NCI-H2227 treated with DMSO at 0.1 percent for 48 hours (cell line): Measurements from ENCODE around the gene EML5.
"Not testable (repeated sequence)": the region's sequence is repeated elsewhere in the genome, so short reads cannot be mapped to it uniquely, and the experiment has no call there.

Experiments used
- DNase-seq: peaks from one replicate; lab custom pipeline; 2025; lab: John Stamatoyannopoulos, UW

EML5 gene

GRCh38 chr14:88802596-88802995 is 9.8 kb upstream of the EML5 start:
- DNase-seq: no peak

DNA sequence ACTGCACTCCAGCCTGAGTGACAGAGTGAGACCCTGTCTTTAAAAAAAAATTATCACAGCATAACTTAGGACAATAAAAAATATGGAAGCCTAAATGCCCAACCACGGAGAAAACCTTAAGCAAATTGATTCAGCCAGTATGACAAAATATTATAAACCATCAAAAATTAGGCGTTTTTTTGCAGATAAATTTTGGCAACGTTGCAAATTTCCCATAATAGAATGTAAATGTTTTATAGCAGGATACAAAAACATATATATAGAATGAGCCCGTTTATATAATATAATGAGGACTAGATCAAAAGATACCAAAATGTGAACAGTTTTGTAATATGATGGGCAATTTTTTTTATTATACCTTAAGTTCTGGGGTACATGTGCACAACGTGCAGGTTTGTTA is 6.8 kb upstream of the EML5 start:
- no peak for DNase-seq

- DNase-seq: no peak
Measured at GRCh38 chr14:88798156-88798555, 5.4 kb upstream of the EML5 start.

GRCh38 chr14:88793259-88793625 is 489 bp upstream of the EML5 start:
- DNase-seq: no peak

DNA sequence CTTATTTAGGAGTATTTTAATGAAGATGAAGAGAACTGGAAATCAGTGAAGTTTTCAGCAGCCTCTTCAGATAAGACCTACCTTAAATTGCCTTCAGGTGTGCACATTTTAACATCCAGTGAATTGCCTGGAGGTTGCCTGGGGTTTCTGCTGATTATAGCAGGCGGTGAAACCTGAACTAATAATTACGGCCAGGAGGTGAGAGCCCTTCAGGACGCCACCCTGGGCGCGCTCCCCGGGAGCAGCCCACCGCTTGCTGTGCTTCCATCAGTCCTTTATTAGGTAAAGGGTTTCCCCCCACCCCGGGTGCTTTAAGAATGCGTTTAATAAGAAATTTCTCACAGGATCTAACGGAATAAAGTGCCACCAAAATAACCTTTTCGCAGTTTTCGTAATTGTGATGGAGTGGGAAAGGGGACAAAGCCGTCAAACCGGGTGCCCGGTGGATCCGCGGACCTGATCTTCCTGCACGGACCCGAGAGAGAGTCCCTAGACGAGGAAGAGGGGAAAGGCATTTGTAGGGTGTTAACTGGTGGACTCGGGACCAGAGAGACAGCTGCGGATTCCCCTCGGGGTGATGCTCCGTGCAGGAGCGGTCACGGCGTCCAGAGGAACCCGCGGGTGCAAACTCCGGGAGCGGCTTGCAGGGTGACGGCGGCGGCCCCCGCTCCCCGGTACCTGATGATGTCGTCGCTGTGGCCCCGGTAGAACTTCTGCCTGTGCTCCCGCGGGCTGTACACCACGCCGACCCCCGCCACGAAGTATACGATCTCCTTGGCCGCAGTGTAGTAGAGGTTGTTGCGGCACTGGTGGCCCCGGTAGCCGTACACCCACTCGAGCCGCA is 902 bp downstream of the EML5 start:
- DNase-seq: no peak

- DNase-seq: no peak
Measured at GRCh38 chr14:88791252-88791621, 1.5 kb downstream of the EML5 start.

GRCh38 chr14:88790501-88791251 is 2.1 kb downstream of the EML5 start:
- no peak for DNase-seq

DNA sequence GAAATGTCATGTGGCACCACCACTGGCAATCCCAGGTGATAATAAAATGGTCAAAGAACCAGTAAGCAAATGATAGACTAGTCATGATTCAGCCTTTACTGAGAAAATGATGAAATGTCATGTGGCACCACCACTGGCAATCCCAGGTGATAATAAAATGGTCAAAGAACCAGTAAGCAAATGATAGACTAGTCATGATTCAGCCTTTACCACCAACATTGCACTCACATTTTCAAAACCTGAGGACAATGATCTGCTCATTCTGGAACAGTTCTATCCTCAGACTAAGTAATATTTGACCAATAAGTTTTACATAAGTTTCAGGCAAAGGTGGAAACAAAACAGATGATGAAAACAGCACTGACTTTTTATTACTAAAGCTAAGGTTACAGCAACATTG is 3.2 kb downstream of the EML5 start:
- not testable (repeated sequence) for DNase-seq

GRCh38 chr14:88786715-88787114 is 6.0 kb downstream of the EML5 start:
- DNase-seq: no peak

DNA sequence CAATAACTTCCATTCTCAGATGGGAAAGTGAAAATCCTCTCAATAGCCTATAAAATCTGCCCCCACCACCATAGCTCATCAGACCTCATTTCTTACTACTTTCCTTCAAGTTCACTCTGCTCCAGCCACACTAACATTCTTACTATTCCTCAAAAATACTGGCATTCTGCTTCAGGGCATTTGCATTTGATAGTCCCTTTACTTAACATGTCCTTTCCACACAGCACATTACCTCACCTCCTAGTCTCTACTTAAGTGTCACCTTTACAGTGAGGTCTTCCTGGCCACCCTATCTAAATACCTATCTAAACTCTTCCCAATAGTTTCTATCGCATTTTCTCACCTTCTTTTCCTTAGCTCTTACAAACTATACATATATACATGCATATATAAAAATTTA is 6.8 kb downstream of the EML5 start:
- DNase-seq: no peak

GRCh38 chr14:88775532-88775931 is 17.2 kb downstream of the EML5 start:
- no peak for DNase-seq

DNA sequence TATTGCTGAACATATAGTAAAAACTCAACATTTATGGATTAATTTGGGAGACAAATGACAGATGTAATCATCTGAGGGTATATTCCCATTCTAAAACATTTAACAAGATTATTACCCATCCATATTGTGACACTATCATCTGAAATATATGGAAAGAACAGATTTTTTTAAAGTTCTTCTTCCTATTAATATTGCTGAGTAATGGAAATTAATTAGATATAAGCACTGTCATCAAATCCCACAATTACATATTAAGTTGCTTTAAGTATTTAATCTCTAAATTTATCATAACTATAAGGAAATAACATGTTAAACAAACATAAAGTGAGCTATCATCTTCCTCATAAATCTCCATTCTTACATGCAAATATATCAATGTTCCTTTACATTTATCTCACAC is 22.0 kb downstream of the EML5 start:
- no peak for DNase-seq

- DNase-seq: no peak
Measured at GRCh38 chr14:88765130-88765529, 27.6 kb downstream of the EML5 start.

DNA sequence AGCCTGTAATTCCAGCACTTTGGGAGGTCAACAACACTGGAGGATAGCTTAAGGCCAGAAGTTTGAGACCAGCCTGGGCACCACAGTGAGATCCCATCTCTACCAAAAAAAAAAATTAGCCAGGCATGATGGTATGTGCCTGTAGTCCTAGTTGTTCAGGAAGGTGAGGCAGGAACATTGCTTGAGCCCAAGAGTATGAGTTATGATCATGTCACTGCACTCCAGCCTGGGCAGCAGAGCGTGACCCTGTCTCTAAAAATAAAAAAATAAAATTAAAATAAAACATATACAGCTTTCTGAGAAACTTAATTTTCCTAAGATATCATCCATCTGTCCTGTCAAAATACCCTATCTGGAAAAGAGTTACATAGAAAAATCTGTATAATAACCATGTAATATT is 38.9 kb downstream of the EML5 start:
- DNase-seq: no peak

GRCh38 chr14:88750945-88751344 is 41.8 kb downstream of the EML5 start:
- no peak for DNase-seq

DNA sequence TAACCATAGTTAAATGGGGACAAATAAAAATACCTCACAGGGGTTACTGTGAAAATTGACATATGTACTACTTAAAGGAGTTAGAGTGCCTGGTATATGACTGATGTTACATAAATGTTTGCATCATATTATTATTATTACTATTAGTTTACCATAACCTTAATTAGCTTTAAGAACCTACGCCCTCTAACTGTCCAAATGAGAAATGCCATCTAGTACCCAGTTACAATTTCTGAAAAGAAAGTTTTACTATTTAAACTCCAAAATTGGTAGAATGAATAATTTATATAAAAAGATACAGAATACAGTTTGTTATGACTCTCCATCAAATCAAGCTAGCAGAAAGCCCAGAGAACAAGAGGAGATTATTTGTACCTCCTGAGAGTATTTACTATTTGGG is 42.3 kb downstream of the EML5 start:
- no peak for DNase-seq

DNA sequence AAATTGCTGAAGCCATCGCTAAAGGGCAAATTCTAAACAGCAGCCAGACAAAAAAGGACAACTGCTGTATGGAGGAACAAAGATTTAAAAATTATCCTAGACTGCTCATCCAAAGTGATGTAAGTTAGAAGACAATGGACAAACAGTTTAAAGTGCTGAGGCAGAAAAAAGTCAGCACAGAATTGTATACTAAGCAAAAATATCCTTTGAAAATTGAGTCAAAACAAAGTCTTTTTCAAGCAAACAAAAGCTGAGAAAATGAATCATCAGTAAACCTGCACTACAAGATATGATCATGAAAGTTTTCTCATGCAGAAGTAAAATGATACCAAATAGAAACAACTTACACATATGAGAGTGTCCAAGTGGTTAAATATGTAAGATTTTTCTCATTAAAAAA is 43.6 kb downstream of the EML5 start:
- DNase-seq: no peak

GRCh38 chr14:88748288-88748687 is 44.5 kb downstream of the EML5 start:
- DNase-seq: no peak

DNA sequence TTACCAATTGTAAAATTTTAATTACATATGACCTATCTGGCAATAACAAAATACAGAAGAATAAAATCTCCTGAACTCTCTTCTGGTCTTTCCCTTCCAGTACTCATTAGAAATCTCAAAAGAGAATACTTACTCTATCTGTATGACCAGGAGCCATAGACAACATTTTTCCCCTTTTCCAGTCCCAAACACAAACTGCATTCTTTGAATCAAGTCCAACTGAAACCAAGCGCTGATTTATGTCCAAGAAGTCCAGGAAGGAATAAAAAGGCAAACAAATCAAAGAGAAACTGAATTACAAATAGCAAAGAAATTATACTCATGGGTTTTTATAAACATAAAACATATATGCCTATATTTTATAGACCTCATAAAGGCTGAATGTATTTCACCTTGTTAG is 46.7 kb downstream of the EML5 start:
- DNase-seq: no peak

- no peak for DNase-seq
Measured at GRCh38 chr14:88737245-88737644, 55.5 kb downstream of the EML5 start.

GRCh38 chr14:88733121-88733520 is 59.6 kb downstream of the EML5 start:
- DNase-seq: no peak

- DNase-seq: no peak
Measured at GRCh38 chr14:88729159-88729558, 63.6 kb downstream of the EML5 start.

- no peak for DNase-seq
Measured at GRCh38 chr14:88727057-88727456, 65.7 kb downstream of the EML5 start.

DNA sequence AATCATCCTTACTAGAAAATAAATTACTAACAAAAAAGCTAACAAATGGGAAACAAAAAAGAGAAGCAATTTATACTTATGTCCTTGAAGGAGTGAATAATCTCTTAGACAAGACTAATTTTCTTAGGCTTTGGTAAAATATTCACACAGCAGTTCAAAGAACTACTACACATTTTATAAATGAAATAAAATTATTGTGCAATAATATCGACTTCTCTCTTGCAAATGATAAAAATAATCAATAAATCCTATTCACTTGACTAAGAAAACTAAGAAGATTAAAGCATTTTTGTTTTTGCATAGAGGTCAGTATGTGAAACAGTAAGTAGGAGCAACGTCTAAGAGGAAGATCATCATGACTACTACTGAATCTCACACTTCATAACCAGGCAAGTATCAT is 82.0 kb downstream of the EML5 start:
- DNase-seq: no peak
